Measurements from ENCODE around the gene THAP4. TPM values are rescaled to one million over a fixed set of nuclear protein-coding genes. Genes with fewer than 3 reads are reported as not detected.

Gene THAP4
- total and polyA plus RNA-seq, 12 donors = 68.7 to 101 (median 78.3) TPM

DNA sequence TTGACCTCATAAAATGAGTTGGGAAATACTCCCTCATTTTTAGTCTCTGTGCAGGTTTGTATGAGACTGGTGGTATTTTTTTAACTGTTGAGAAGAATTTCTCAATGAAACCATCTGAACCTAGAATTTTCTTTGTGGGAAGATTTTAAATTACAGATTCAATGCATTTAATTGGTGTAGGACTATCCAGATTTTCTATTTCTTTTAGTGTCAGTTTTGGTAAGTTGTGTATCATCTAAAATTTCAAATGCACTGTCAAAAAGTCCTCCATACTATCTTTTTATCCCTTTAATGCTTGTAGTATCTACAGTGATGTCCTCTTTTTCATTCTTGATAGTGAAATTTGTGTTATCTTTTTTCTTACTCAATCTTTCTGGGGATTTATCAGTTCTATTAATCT lies 80.2 kb downstream of the THAP4 start:
- no peak for ATAC-seq
- Histone ChIP-seq H3K9me3 (peaks cover 0 to 22% (median 11%) of the 10 kb centered on the region in 11 donors), H3K36me3 (no peaks in the 10 kb centered on the region), H3K27ac (no peak overlapping the region), H3K4me1 (peaks cover 10 to 31% (median 20%) of the 10 kb centered on the region in 9 donors), H3K4me3 (no peak overlapping the region), H3K27me3 (peaks cover 0 to 42% (median 5%) of the 10 kb centered on the region in 7 donors)
- intact Hi-C loops (cut with DNase I) = no loop called here
- TF ChIP-seq, protein P1, sequence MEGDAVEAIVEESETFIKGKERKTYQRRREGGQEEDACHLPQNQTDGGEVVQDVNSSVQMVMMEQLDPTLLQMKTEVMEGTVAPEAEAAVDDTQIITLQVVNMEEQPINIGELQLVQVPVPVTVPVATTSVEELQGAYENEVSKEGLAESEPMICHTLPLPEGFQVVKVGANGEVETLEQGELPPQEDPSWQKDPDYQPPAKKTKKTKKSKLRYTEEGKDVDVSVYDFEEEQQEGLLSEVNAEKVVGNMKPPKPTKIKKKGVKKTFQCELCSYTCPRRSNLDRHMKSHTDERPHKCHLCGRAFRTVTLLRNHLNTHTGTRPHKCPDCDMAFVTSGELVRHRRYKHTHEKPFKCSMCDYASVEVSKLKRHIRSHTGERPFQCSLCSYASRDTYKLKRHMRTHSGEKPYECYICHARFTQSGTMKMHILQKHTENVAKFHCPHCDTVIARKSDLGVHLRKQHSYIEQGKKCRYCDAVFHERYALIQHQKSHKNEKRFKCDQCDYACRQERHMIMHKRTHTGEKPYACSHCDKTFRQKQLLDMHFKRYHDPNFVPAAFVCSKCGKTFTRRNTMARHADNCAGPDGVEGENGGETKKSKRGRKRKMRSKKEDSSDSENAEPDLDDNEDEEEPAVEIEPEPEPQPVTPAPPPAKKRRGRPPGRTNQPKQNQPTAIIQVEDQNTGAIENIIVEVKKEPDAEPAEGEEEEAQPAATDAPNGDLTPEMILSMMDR (IDR thresholded peaks at IDR 0.05) = no peak
- DNase-seq = no peak

- H3K9me3 ChIP-seq = peaks cover 0 to 22% (median 11%) of the 10 kb centered on the region in 11 donors
- TF ChIP-seq, protein P1 (IDR thresholded peaks at IDR 0.05) = no peak
- no peak for ATAC-seq
These were observed 81.2 kb downstream of the THAP4 start for GRCh38 chr2:241555711-241556110.

GRCh38 chr2:241554610-241555322 lies 82.2 kb downstream of the THAP4 start:
- H3K36me3 ChIP-seq = no peaks in the 10 kb centered on the region
- intact Hi-C loops (cut with DNase I) = no loop called here

More at GRCh38 chr2:241555711-241556110, 81.2 kb downstream of the THAP4 start:
- Histone ChIP-seq H3K27ac (no peak overlapping the region), H3K4me3 (no peak overlapping the region), H3K36me3 (no peaks in the 10 kb centered on the region), H3K4me1 (peaks cover 8 to 26% (median 14%) of the 10 kb centered on the region in 9 donors), H3K27me3 (peaks cover 0 to 52% (median 5%) of the 10 kb centered on the region in 7 donors)
- 39 to 54% methylated on average over 3 of the region's 3 CpGs for WGBS, 2 donors
- no peak for DNase-seq
- intact Hi-C loops (cut with DNase I) = no loop called here

DNA sequence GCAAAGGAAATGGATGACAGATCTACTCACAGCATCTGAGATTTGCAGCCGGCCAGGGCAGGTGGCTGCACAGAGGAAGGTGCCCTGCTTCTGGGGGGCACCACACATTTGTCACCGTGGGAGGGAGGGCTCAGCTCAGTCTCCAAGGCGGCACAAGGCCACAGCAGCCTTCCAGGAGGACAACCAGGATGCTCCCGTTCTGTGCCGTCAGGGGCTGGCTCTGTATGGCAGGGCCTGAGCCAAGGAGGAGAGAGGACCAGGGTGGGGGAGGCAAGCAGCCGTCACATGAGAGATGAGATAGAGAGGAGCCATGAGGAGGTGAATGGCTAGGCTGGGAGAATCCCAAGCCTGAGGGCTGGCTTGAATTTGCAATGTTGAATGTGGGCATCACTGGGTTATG lies 83.0 kb downstream of the THAP4 start:
- Histone ChIP-seq H3K36me3 (no peaks in the 10 kb centered on the region), H3K9me3 (peaks cover 0 to 22% (median 11%) of the 10 kb centered on the region in 11 donors), H3K4me1 (peaks cover 0 to 14% (median 0%) of the 10 kb centered on the region in 9 donors), H3K4me3 (no peak overlapping the region), H3K27ac (no peak overlapping the region), H3K27me3 (peaks cover 0 to 41% (median 5%) of the 10 kb centered on the region in 7 donors)
- TF ChIP-seq, protein P1 (IDR thresholded peaks at IDR 0.05) = no peak
- ATAC-seq (no peak), DNase-seq (no peak)
- WGBS, 2 donors = 45 to 69% methylated on average over 6 of the region's 6 CpGs
- intact Hi-C loops (cut with DNase I) = no loop called here

More at GRCh38 chr2:241554610-241555322, 82.2 kb downstream of the THAP4 start:
- TF ChIP-seq, protein P1 (IDR thresholded peaks at IDR 0.05) = no peak
- peaks cover 0 to 46% (median 5%) of the 10 kb centered on the region in 7 donors for H3K27me3 ChIP-seq
- 87% methylated on average over 7 of the region's 7 CpGs for WGBS, 2 donors
- DNase-seq (no peak), ATAC-seq (no peak)
- no peak overlapping the region for H3K4me3 ChIP-seq
- peaks cover 0 to 16% (median 4%) of the 10 kb centered on the region in 9 donors for H3K4me1 ChIP-seq
- no peak overlapping the region for H3K27ac ChIP-seq
- H3K9me3 ChIP-seq = peaks cover 0 to 22% (median 11%) of the 10 kb centered on the region in 11 donors

All from heart right ventricle (tissue), 16 donors.